Hypothalamus (tissue), 51 donors: ENCODE data around the gene PLXNA2.

Experiments used
- DNase-seq, 51 donors: peaks; one replicate each; lab custom pipeline; 2025; lab: John Stamatoyannopoulos, UW

PLXNA2 gene

DNA sequence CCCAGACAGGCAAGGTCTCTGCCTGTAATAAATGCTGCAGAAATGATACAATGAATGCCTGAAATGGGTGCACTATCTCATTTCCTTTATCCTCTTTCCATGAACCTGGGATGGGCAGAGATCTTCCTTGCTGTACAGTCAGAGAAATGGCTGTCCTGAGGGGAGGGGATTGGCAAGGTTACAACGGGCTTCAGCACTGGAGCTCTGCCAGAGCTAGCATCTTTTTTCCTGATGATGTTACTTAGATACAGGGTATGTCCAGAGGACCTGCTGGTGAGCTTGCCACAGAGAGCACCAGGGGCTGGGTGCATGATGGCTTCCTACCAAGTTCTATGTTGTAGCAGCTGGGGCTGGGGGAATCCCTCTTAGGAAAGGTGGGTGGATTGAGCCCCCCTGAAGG, 115.1 kb downstream of the PLXNA2 start:
- DNase-seq: no peak

DNA sequence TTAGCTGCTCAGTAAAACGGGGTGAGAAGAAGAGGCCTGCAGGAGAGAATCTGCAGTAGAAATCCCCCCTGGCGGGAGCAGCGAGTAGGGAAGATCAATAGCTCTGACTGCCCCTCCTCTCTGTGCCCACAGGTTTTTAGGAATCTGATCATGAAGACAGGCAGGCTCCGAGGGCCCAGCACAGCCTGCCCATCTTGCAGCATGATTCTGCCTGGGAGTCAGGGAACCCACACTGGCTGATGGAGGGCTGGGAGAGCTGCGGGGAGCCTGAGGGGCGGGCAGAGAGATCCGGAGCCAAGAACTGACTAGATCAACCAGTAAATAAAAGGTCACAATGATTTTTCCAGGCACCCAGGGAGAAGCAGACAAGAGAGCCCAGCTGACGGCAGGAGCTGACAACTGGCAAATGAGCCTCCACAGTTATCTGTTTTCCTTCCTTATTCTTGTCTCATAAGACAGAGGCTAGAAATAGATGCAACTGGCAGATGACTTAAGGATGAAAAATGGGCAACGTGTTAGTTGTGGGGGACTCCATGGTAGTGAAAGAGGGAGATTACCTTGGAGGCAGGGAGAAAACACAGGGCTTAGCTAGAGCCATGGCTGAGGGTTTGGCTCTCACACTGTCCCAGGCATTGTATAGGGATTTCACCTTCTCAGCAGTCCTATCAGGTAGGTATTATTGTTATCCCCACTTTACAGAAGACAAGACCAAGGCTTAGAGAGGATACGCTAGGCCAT, 116.2 kb downstream of the PLXNA2 start:
- peak in 4 of 51 donors; percentile 8 to 20 (median 17) for DNase-seq

DNA sequence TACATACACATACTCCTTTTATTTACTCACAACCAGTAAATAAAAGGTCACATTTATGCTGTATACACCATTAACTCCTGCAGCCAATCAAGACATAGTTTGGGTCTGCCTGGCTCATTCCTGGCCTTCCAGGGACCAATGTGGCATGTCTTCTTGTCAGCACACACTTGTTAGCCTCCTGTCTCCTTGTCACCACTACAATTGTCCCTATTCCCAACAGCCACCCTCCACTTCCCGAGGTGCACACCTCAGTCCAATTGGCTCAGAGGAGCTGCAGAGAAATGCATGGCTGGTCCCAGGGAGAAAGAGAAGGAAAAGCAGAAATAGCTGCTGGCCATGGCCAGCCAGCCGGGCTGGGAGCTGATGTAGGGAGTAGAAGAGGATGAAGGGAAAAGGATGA, 116.9 kb downstream of the PLXNA2 start:
- DNase-seq: no peak

DNA sequence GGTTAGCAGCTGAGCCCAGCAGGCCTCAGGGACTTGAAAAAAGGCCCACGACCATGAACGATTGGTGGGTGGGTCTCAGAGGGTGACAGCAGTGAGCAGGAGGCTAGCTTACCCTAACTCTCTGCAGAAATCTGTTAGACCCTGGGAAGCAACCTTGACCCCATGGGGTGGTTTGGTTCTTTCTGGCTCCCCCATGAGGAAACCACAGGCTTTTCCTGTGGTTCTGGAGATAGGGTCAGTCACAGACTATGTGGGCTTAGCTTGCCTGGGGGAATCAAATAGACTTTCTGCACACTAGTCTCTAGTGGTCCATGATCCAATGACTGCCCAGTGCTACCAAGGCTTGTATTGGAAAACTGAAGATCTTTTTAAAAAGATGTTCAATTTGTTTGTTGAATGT, 118.1 kb downstream of the PLXNA2 start:
- DNase-seq: no peak

DNA sequence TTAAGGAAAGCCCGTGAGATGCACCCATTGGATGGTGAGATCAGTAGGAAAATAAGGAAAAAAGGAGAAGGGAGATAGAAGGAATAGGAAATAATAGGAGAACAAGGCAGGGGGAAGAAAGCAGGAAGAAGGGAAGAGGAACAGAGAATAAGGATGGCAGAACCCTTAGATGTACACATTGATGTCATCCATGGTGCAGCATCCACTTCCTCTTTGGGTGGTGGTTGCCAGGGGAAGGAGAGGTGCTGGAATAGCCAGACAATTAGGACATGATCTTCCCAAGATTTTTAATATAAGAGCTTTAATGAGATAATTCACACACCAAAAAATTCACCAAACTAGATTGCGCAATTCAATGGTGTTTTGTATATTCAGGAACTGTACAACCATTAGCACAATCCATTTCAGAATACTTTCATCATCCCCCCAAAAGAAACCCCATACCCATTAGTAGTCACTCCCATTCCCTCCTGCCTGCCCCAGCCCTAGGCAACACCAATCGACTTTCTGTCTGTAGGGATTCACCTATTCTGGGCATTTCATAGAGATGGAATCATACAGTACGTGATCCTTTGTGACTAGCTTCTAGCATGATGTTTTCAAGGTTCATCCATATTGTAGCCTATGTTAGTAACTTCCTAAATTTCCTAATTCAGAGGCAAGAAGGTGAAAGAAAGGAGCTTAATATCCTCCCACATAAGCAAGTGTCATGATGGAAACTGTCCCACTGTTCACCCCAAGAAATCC, 121.4 kb downstream of the PLXNA2 start:
- no peak for DNase-seq

DNA sequence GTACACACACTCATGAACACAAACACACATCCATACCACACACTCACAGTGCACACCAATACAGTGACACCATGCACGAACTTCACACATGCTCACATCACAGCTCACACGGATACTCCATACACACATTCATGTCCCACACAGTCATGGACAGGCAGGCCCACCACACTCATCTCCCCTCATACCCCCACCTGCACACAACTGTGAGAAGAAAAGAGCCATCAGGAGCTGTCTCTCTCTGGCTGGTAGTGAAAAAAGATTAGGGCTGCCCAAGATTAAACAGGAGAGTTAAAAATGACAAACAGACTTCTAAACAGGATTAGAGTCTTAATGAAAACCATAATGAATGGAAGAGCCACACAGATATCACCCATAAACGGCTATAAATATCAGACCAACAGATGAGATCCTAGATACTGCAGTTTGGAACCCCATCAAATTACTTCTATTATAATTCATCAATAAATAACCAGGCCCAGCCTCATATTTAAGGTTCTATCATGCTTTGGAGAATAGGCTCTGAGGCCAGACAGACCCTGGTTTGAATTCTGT, 122.3 kb downstream of the PLXNA2 start:
- no peak for DNase-seq

DNA sequence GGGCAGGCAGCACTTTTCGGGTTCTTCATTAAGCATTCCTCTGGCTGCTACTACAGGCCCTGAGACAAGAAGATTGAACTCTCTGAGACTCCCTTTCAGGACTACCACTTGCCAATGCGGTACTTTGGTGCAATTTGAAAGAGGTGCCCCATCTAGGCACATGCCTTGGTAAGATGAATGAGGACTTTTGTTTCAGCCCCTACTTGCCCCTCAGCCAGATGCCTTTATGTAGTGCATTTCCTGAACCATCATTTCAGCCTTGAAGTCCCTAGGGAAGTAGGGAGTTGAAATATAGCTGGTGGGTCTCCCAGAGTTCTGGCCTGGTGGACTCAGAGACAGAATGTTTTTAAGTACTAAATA, 123.8 kb downstream of the PLXNA2 start:
- no peak for DNase-seq

DNA sequence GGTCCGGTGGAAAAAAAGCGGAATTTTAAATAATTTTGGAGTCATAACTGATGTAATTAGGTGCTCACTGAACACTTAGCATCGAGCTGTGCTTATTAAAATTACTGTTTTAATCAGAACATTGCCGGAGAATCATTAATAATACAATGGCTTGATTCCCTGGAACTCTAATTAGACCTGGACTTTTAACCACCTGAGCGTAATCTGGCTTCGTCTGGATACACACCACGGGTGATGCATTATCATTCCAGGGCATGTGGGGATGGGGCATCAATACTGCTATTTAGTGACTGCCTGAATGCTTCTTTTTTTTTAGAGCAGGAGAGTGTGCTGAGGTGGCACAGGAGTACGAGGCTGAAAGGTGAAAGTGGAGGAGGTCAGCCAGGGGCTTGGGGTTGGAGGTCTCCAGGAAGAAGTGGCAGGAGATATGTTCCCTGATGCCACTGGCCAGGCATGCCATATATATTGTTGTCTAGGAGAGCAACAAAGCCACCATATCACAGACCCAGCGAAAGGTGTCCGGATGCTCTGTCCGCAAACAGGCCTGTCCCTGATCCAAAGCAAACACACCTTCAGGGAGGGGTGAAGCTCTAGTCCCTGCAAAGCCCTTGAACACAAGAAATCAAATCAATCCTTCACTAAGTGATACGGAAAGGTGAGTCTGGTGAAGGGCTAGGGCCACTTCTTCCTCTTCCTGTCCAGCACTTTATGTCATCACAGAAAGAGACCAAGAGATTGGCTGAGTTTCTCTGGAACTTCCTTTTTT, 125.2 kb downstream of the PLXNA2 start:
- no peak for DNase-seq

DNA sequence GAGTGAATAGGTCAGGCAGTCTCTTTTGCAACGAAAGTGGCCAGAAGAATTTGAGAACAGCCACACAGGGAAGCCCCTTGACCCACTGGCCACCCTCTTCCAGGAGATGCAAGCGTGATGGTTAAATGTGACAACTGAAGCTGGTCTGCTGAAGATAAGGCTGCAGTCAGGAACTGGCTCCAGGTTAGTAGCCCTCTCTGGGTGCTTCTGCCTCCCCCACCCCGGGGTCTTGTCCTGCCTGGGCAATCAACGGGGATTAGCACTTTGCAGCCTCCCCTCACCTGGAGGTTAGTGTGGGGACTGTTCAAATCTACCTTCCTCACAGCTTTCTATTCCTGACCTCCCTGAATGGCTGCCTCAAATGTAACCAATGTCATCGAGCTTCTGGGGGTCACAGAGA, 125.9 kb downstream of the PLXNA2 start:
- no peak for DNase-seq

DNA sequence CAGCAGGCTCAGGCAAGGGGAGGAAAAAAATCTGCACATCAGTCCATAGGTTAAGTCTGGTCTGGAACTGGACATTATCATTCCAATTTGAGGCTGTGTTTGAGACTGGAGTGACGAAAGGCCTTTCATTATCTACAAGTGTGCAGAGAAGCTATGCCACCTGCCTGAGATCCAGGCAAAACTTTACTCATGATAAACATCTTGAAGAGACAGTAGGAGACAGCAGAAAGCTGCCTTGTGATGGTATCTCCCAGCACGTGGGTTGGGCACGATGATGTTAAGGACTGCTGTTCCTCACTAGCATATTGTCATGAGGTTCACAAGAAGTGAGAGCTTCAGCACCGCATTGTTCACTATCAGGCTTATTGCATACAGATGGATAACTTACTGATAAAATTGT, 126.4 kb downstream of the PLXNA2 start:
- no peak for DNase-seq

DNA sequence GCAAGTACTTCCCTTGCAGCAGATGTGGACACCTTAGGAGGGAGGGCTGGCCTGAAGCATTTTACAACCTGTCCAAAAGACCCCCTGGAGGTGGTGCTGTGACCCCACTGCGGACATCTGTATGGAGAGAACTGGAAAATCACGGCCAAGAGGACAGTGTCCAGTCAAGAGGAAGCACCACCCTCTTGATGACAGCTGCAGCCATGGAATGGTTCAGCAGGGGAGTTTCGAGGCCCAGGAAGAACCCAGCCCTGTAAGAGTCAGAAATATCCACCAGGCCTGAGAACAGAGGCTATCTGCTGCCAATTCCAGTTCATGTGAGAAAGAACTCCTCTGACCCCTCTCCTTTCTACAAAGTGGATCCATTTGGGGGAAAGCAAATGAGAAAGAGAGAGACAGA, 126.8 kb downstream of the PLXNA2 start:
- no peak for DNase-seq

DNA sequence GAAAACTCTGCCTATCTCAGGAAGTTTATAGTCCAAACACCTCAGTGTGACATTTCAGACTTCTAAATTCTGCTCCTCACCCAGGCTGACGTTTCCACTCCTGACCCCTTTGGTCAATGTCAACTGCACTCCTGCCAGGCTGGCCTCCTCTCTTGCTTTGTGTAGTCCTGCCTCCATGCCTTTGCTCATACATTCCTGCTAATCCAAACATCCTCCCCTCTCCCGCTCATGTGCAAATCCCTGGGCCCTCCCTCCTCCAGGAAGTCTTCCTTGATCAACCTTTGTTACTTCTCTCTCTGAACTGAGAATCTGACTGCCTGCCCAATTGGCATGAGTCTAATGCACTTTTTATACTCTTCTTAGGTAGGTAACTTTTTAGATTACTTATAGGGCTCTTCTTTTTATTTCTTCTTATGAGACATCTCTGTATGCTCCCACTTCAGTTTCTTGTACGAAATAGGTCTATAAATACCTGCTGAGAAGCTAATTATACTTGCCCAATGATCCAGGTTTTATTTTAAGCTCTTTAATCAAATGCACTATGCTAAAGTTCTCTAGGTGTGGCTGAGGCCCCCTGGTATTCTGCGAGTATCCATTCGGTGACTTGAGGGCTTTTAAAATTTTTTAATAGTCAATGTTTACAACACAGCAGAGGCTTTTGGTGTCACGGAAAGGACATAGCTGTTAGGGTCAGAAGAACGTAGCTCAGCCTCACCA, 128.1 kb downstream of the PLXNA2 start:
- no peak for DNase-seq

DNA sequence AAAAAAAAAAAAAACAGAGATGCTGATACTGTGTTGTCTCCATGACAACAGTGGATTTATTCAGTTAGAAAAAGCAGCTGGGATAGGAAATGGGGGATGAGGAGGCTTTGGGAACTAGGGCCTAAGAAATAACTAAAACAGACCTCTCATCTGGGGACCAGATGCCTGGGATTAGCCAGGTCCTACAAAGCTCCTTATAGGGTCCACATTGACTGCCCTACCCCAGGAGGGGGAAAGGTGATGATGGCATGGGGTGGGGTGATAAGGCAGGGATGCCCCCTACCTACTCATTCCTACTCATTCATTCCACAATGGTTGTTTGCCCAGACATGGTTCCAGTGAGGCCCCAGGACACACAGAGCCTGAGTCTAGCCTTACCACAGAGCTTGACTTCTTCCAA, 131.2 kb downstream of the PLXNA2 start:
- no peak for DNase-seq

DNA sequence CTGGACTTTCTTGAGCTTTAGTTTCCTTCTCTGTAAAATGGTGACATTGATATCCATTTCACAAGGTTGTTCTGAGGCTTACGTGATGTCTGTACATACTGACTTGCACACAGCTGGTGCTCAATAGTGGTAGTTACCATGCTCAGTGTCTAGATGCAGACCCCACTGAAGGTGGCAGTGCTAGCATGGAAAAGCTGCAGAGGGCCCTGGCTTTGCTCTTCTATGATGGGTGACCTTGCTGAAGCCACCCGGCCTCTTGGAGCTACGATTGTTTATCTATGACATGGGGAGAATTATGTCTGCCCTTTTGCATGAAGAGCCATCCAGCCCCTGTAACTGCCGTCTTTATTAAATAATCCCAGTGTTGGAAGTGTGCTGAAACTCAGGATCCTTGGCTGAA, 131.8 kb downstream of the PLXNA2 start:
- no peak for DNase-seq

DNA sequence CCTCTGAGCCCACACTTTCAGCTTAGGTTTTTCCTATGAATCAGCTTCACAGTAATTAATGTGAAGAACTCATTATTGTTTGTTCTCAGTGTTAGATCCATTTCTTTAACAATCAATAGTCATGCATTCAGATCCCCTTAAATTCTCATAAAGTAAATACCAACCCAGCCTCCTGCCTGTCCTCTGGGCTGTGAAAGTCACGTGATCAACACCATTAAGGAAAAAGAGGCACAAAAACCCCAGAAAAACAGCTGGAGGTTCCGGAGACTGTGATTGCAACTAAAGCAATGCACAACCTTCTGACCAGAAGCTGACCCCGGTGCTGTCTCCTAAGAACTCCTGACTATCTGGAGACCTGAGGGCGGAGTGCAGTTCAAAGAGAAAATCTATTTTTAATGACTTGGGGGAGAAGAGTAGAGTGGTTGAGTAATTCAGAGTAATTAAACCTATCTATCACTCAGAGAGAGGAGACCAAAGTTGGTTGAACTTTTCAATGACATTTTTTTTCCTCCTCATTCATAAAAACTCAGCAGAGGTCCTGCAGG, 132.5 kb downstream of the PLXNA2 start:
- no peak for DNase-seq

DNA sequence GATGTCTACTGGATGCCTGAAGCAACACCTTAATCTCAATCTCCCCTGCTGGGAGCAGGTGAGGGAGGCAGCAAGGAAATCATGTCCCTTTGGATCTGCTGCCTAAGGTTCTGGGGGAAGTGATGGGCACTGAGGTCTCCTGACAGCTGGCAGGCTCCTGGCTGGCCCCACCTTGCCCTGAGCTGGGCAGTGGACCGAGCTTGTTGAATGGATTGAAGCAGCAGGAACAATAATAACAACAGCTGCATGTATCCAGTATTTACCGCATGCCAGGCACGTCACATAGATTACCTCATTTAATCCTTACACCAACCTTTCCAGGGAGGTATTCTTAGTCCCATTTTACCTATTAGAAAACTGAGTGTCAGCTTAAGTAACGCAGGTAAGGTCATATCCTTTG, 133.9 kb downstream of the PLXNA2 start:
- DNase-seq: no peak

DNA sequence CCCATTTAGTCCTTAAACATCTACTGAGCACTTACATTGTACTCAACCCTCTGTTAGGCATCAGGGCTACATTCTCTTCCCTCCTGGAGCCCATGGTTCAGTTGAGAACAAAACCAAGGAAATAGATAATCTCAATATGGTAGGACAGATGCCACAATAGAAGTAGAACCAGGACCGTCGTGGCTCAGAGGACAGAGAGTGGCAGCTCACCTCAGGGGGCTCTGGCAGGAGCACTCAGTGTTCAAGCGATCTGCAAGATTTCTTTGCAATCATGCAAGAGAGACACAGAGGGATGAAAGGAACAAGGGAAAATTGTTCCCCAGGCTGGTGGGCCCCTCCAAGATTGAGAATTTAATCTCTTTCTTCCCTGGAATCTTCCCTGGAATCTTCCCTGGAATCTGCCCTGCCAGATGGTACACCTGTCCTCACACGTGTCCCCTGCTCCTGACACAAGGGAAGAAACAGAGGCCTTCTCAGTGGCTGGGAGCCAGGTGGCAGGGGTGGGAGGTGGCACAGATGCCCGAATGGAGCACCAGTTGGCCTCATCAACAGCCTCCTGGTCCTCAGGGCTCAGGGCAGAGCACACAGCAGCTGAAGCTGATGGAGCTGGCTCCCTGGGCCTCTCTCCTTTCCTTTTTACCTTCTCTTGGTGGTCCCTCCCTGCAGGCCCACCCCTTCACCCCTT, 135.4 kb downstream of the PLXNA2 start:
- DNase-seq: no peak

DNA sequence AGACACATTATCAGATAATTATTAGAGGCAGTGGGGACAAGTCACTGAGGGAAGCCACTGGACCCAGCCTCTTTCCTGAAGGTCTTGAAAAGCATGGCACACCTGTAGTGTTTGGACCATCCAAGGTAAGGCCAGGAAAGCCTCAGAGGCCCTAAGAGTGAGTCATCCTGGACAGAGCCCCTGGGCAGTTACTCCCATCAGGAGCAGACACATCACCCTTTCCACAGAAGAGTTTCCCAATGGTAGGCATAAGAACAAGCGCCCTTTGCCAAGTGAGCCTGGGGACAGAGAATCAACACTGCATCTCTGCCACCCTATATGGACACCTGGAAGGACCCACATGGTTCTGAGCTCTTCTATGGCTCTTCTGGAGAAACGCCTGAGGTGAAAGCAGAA, 136.0 kb downstream of the PLXNA2 start:
- DNase-seq: no peak

DNA sequence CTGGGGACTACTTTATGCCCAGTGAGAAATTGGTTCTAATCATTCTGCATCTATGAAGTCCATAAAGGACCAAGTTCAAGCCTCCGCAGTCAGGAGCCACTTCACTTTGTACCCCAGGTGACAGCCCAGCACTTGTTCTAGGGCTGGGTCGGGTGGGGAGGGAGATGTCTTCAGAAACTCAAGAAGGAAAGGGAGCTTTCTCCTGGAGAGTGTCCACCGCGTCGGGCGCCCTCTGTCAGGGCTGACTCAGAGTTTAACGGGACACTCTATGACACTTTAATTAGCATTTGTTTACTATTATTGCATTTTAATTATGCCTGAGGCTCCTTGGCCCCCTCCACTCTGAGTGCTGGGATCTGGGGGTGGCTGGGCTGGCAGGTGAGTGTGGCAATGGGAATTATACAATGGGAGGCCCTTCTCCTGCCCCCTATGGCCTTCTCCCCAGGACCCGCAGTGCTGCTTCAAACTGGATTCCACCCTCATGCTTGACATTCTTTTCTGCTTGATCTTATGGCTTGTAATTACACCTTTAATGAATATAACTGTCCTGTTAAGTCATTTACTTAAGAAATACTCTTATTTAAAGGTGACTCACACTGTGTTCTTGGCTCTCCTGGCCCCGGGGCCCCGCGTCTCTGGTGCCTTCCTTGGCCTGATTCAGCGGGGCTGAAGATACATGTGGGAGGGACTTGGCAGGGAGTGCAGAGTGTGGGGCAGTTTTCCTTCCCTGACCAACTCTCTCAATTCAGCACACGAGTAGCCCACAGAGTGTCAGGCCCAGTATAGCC, 136.6 kb downstream of the PLXNA2 start:
- DNase-seq: peak in 3 of 51 donors; percentile 14 to 19 (median 15)
